Measurements from ENCODE around the gene NEK6.

NEK6 gene

DNA sequence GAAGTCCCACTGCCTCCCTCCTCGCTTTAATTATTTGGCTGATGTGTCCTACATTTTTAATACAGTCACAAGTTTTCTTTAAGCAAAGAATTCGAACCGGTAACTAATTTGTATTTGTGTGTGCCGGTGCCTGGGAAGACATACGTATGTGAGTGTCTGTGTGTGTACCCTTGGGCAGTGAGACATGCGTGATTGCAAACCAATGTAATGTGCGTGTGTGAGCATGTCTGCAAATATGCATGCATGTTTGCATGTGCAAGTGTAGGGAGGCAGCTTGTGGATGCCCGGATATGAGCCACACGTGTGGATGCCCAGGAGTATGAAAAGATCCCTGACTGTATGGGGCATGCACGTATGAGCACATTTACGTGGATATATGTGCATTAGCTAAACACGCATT lies 44.4 kb upstream of the NEK6 start:
- no peak for TF ChIP-seq CTCF (conservative IDR thresholded peaks at IDR 0.05; ENCODE audit: low read depth, low read length)
- H3K4me3 ChIP-seq (ENCODE audit: low read length), result no peak overlapping the region
- no peak for DNase-seq (ENCODE audit: low read depth)

DNA sequence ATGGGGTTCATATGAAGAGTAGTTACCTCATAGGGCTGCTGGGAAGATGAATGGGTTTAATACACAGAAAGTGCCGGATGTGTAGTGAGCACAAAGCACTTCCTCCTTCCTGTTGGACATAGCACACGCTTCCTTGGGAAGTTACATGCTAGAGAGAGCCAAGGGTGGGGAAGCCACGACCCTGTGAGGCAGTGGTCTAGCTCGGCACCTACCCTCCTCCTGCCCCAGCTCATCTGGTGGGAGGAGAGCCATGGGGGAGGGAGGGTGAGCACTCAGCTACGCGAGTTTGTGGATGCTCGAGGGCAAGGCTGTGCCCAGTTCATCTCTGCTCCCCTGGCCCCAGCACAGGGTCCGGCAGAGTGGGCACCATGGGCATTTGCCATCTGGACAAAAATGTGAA lies 43.6 kb upstream of the NEK6 start:
- no peak overlapping the region for H3K4me3 ChIP-seq (ENCODE audit: low read length)
- no peak for DNase-seq (ENCODE audit: low read depth)
- no peak for TF ChIP-seq CTCF (conservative IDR thresholded peaks at IDR 0.05; ENCODE audit: low read depth, low read length)

DNA sequence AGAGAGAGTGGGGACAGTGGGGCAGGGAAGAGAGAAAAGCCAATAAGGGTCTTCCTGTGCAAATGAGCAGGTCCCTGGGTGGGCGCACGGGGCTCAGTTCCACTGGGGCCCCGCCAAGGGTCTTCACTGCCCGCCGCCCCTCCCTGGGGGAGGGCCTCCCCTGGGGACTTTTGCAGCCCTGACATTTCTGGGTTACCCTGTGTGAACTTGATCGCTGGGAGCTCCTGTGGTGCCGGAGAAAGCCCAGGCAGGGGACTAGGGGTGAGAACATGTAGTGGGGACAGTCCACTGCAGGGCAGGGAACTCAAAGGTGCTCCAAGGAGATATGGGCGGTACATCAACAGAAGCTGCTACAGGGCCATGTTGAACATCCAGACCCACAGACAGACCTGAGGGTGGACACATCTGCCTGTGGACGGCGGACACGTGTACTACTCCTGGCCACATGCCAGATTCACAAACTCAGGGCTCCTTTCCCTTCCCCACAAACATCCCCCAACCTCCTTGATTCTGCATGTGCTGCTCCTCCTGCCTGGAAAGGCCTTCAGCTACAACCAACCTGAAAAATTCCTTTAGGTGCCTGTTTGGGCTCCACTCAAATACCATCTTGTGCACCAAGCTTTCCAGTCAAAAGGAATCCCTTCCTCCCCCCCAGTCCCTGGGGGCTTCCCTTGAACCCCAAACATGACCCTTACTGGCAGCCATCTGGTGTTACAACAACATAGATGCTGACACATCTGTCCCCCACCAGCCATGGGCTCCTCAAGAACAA lies 43.0 kb upstream of the NEK6 start:
- no peak for TF ChIP-seq CTCF (conservative IDR thresholded peaks at IDR 0.05; ENCODE audit: low read depth, low read length)
- no peak for DNase-seq (ENCODE audit: low read depth)
- H3K4me3 ChIP-seq (ENCODE audit: low read length), result no peak overlapping the region

DNA sequence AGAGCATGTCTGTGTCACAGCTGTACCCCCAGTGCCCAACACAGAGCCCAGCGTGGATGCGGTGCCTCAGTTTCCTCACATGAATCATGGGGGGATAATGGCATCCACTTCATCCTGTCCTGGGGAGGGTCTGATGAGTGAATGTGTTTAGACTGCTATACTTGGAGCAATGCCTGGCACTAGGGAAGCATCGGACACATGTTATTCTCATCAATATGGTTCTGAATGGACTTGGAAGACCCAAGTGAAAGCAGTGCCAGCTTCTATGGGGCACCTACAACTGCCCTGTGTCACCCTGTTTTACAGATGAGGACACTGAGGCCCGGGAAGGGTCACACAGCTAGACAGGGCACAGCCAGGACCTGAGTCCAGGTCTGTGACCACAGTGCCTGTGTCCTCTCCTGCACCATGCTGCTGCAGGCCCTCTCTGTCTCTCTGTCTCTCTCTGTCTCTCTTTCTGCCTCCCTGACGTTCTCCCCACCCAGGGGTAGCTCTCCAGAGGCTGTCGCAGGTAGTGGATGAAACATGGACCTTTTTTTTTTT lies 42.3 kb upstream of the NEK6 start:
- DNase-seq (ENCODE audit: low read depth), result no peak
- TF ChIP-seq CTCF (conservative IDR thresholded peaks at IDR 0.05; ENCODE audit: low read depth, low read length), result no peak
- H3K4me3 ChIP-seq (ENCODE audit: low read length), result no peak overlapping the region

- DNase-seq (ENCODE audit: low read depth), result no peak
- no peak overlapping the region for H3K4me3 ChIP-seq (ENCODE audit: low read length)
- TF ChIP-seq CTCF (conservative IDR thresholded peaks at IDR 0.05; ENCODE audit: low read depth, low read length), result no peak
Observed at GRCh38 chr9:124215956-124216355, 41.8 kb upstream of the NEK6 start.

GRCh38 chr9:124216474-124217176 lies 41.1 kb upstream of the NEK6 start:
- no peak for DNase-seq (ENCODE audit: low read depth)
- H3K4me3 ChIP-seq (ENCODE audit: low read length), result no peak overlapping the region
- no peak for TF ChIP-seq CTCF (conservative IDR thresholded peaks at IDR 0.05; ENCODE audit: low read depth, low read length)

Measured in retinal pigment epithelial cell (primary cell).